Ovary (tissue), 3 donors: ENCODE results near the gene KDM4C.

Experiments
- CTCF ChIP-seq, 3 donors: fragments of 450-650 bp in 2 of 3; fragments of 200-600 bp in 1 of 3; IDR thresholded peaks; one replicate each; pipeline versions ENCODE4 v1.5.1 to v1.8.0; 2016 to 2022; ENCODE audit warnings: antibody characterized with exemption in 3 of 3, mild to moderate bottlenecking in 1 of 3
- EP300 ChIP-seq: sonication (generic); formaldehyde crosslinking; IDR thresholded peaks from one replicate; pipeline ENCODE4 v1.6.1; 2017; ENCODE audit warnings: antibody characterized with exemption
- POLR2A ChIP-seq: fragments of 450-650 bp; IDR thresholded peaks from one replicate; pipeline ENCODE4 v1.6.1; 2017; ENCODE audit warnings: antibody characterized with exemption, mild to moderate bottlenecking, moderate library complexity
- donor health status: DM: no; HTN: no; CAD: no.

GRCh38 chr9:6929441-6930215 lies 171.9 kb downstream of the KDM4C start:
- TF ChIP-seq CTCF (IDR thresholded peaks at IDR 0.05) (no peak), EP300 (no peak), POLR2A (no peak)
